Aorta (tissue), 5 donors: ENCODE measurements around the gene TCEA3. TPM values are rescaled to one million over a fixed set of nuclear protein-coding genes. Genes with fewer than 3 reads are reported as not detected.
A peak's percentile ranks its signal among the peaks of the same experiment; 100 is the strongest.

Experiments
- ATAC-seq: fragments of 200-7000 bp; cut with Tn5 transposase; one replicate; pipeline ENCODE4 v1.9.1; 2022; ENCODE audit warnings: moderate library complexity; ENCODE audit not compliant: low FRiP score
- DNase-seq, 2 donors: peaks; one replicate each; pipeline ENCODE4 v3.0.0-alpha.2; 2020
- H3K27ac ChIP-seq, 2 donors: one replicate each; pipeline ENCODE4 v1.5.1; 2013; ENCODE audit warnings: low read length in 2 of 2, mild to moderate bottlenecking in 2 of 2, moderate library complexity in 2 of 2, control low read depth in 1 of 2, inconsistent platforms in 1 of 2, low read depth in 1 of 2
- H3K27me3 ChIP-seq, 2 donors: one replicate each; pipeline ENCODE4 v1.6.1; 2013; ENCODE audit warnings: control low read depth in 1 of 2, low read length in 1 of 2, mild to moderate bottlenecking in 1 of 2, moderate library complexity in 1 of 2; ENCODE audit not compliant: insufficient read depth in 2 of 2, control insufficient read depth in 1 of 2
- H3K36me3 ChIP-seq, 2 donors: one replicate each; pipeline ENCODE4 v1.6.1; 2013; ENCODE audit warnings: control low read depth in 1 of 2, low read length in 1 of 2, mild to moderate bottlenecking in 1 of 2; ENCODE audit not compliant: insufficient read depth in 2 of 2, control insufficient read depth in 1 of 2
- H3K4me1 ChIP-seq, 2 donors: one replicate each; pipeline ENCODE4 v1.6.1; 2013; ENCODE audit warnings: low read length in 2 of 2, control low read depth in 1 of 2, mild to moderate bottlenecking in 1 of 2, moderate library complexity in 1 of 2; ENCODE audit not compliant: insufficient read depth in 2 of 2, control insufficient read depth in 1 of 2
- H3K4me3 ChIP-seq, 2 donors: one replicate each; pipeline ENCODE4 v1.5.1; 2013; ENCODE audit warnings: low read length in 2 of 2, control low read depth in 1 of 2, mild to moderate bottlenecking in 1 of 2
- H3K9me3 ChIP-seq: one replicate; pipeline ENCODE4 v1.6.1; 2013; ENCODE audit warnings: mild to moderate bottlenecking, low read length; ENCODE audit not compliant: control insufficient read depth
- WGBS, 2 donors: extraction: QIAGEN DNeasy Blood & Tissue Kit; methylation state at CpG; one replicate each; pipeline ENCODE4 v1.1.7; 2013; 5-methylcytosine and 5-hydroxymethylcytosine counted together
- intact Hi-C, 2 donors: fragments of 100-400 bp; cut with DNase I; formaldehyde crosslinking; loops; one replicate each; pipeline versions ENCODE4 v1.14.2 to v1.15.0; 2022
- polyA plus RNA-seq, 2 donors: library from polyadenylated mRNA; stranded (reverse); fragments of 200-250 nt; gene quantifications; one replicate each; pipeline ENCODE4 v1.2.3, GENCODE V29; 2013
- total RNA-seq, 2 donors: library from RNA; stranded (reverse); fragmentation: NEBNext Ultra II Directional; extraction: Animal tissue kit (Norgen Biotek cat#: 25700); gene quantifications; one replicate each; pipeline ENCODE4 v1.2.1, GENCODE V29; 2021
- donor health status: healthy with polysubstance abuse.
- donor health status: Bipolar disorder and iron deficiency.
- donor health status: DM: no; HTN: no; CAD: no.
- donor health status: DM: no; HTN: no; CAD: no.
- donor health status: DM: yes; HTN: yes; CAD: no.

The TCEA3 gene
- total and polyA plus RNA-seq, 4 donors: 25.7 to 51.3 (median 34.2) TPM

DNA sequence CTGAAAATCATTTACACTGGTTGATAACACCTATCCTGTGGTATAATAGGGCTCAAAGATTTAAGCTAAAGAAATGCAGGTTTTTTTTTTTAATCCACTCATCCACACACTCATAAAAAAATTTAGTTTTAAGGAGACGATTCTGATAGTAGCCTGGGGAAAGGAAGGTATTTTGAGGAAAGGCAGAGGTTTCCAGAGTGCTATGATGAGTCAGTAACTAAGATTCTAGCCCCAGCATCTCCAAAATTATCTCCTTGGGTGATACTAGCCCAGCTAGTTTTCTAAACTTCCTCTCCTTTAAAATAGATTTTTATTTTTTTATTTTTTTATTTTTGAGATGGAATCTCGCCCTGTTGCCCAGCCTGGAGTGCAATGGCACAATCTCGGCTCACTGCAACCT, 38.7 kb upstream of the TCEA3 start:
- no peaks in the 10 kb centered on the region for H3K27me3 ChIP-seq
- ATAC-seq: no peak

DNA sequence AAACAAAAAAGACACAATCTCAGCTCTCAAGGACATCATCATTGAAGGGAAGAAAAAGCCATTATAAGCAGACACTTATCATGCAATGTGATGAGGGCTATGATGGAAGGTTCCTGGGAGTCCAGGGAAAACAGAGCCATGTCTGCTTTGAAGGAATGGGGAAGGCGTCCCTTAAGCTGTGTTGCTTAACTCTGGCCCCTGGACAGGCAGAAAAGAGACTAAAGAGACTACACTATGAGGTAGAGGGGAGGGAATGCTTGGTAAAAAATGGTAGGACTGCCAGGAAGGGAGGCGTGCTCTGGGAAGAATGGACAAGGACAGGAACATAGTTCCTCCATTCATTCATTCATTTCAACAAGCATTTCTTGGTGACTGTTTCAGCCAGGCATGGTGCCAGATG, 38.2 kb upstream of the TCEA3 start:
- Histone ChIP-seq H3K27ac (no peak overlapping the region), H3K4me3 (no peak overlapping the region), H3K27me3 (no peaks in the 10 kb centered on the region), H3K9me3 (no peaks in the 10 kb centered on the region), H3K36me3 (no peaks in the 10 kb centered on the region), H3K4me1 (no peaks in the 10 kb centered on the region)
- intact Hi-C loops: no loop called here
- DNase-seq: no peak
- WGBS, 2 donors: 96 to 97% methylated on average over 2 of the region's 2 CpGs
- ATAC-seq: no peak

More for the DNA sequence above, 38.7 kb upstream of the TCEA3 start:
- Histone ChIP-seq H3K4me1 (no peaks in the 10 kb centered on the region), H3K4me3 (no peak overlapping the region), H3K9me3 (no peaks in the 10 kb centered on the region), H3K36me3 (no peaks in the 10 kb centered on the region), H3K27ac (no peak overlapping the region)
- intact Hi-C loops: no loop called here
- no peak for DNase-seq
- WGBS, 2 donors: 85 to 88% methylated on average over 3 of the region's 3 CpGs

DNA sequence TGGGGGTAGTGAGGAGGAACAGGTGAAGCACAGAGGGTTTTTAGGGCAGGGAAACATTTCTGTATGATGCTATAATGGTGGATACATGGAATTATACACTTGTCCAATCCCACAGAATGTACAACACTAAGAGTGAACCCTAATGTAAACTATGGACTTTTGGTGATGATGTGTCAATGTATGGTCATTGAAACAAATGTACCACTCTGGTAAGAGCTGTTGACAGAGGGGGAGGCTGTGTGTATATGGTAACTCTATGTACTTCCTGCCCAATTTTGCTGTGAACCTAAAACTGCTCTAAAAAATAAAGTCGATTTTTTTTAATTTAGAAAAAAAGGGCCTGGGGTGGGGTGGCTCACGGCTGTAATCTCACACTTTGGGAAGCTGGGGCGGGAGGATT, 36.5 kb upstream of the TCEA3 start:
- Histone ChIP-seq H3K4me1 (no peaks in the 10 kb centered on the region), H3K4me3 (no peak overlapping the region), H3K36me3 (no peaks in the 10 kb centered on the region), H3K27me3 (no peaks in the 10 kb centered on the region), H3K27ac (no peak overlapping the region), H3K9me3 (no peaks in the 10 kb centered on the region)
- intact Hi-C loops: no loop called here
- no peak for DNase-seq
- no peak for ATAC-seq
- WGBS, 2 donors: 87 to 88% methylated on average over 3 of the region's 3 CpGs

DNA sequence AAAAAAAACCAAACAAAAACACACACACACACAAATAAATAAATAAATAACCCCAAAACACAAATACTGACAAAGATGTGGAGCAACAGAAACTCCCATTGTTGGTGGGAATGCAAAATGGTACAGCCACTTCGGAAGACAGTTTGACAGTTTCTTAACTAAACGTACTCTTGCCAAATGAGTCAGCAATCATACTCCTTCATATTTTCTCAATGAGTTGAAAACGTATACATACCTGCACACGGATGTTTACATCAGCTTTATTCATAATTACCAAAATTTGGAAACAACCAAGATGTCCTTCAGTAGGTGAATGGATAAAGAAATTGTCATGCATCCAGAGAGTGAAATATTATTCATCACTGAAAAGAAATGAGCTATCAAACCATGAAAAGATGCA, 36.0 kb upstream of the TCEA3 start:
- Histone ChIP-seq H3K9me3 (no peaks in the 10 kb centered on the region), H3K4me1 (no peaks in the 10 kb centered on the region), H3K27ac (no peak overlapping the region), H3K27me3 (no peaks in the 10 kb centered on the region), H3K36me3 (no peaks in the 10 kb centered on the region), H3K4me3 (no peak overlapping the region)
- intact Hi-C loops: no loop called here
- 81 to 90% methylated on average over 4 of the region's 4 CpGs for WGBS, 2 donors
- DNase-seq (no peak), ATAC-seq (no peak)

DNA sequence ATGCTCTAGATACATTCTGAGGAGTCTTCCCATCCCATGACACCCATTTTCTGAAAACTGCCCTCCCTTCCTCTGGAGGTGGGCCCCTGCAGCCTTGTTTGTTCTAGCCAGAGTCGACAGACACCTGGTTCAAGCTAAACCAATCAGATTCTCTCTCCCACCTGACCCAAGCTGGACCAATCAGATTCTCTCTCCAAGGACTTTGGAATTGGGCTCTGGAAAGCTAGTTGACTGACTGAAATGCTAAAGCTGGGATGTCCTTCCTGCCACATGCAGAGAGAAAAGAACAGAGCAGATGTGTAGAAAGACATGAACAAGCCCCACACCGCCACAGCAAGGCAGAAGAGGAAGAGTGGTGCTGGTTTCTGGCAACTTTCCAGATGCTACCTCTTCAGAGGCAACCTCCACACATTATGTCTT, 34.8 kb upstream of the TCEA3 start:
- Histone ChIP-seq H3K27ac (no peak overlapping the region), H3K4me1 (no peaks in the 10 kb centered on the region), H3K27me3 (no peaks in the 10 kb centered on the region), H3K9me3 (no peaks in the 10 kb centered on the region), H3K36me3 (no peaks in the 10 kb centered on the region), H3K4me3 (no peak overlapping the region)
- 73 to 76% methylated on average over 2 of the region's 2 CpGs for WGBS, 2 donors
- intact Hi-C loops: no loop called here
- DNase-seq (no peak), ATAC-seq (no peak)

DNA sequence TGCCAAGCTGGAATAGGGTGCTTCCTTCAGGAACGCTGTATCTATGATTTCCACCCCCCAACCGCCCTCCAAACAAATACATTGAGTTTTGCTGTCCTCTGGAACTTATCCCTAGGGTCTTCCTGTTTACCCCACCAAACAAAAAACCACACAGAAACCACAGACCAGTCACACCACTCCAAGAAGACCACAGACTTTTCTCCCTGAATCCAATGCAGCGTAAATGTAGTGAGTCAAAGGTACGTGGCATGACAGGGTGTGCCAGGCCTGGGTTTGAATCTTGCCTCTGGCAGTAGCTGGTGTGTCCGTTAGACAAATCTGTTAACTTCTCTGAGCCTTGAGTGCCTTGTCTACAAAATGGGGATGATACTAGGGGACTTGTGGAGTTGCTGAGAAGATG, 31.7 kb upstream of the TCEA3 start:
- intact Hi-C loops: no loop called here
- no peak for ATAC-seq
- Histone ChIP-seq H3K27ac (no peak overlapping the region), H3K27me3 (no peaks in the 10 kb centered on the region), H3K4me3 (no peak overlapping the region), H3K36me3 (no peaks in the 10 kb centered on the region), H3K9me3 (no peaks in the 10 kb centered on the region), H3K4me1 (no peaks in the 10 kb centered on the region)
- 90 to 91% methylated on average over 5 of the region's 5 CpGs for WGBS, 2 donors
- DNase-seq: no peak

DNA sequence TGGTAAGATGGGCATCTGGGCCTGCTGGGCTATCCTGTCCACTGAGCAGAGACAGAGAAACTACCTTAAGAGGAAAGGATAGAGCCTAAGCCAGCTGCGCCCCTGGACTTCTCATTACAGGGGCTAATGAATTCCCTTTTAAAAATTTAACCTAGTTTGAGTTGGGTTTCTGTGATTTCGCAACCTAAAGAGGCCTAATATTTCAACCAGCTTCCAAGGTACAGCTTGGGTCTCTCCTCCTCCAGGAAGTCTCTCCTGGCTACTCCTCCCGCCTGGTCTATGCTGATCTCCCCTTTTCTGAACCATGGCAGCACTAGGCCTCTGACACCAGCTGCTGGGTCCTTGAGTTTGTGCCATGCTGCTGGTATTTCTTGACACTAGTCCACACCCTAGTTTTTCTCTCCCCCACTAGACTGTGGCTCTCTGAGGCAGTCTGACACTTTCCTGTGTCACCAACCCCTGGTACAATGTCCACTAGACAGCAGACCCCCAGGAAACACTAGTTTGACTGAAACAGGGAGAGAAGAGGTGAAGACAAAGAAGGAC, 29.0 kb upstream of the TCEA3 start:
- Histone ChIP-seq H3K36me3 (no peaks in the 10 kb centered on the region), H3K4me3 (no peak overlapping the region), H3K4me1 (no peaks in the 10 kb centered on the region), H3K9me3 (no peaks in the 10 kb centered on the region), H3K27ac (no peak overlapping the region), H3K27me3 (no peaks in the 10 kb centered on the region)
- ATAC-seq (no peak), DNase-seq (no peak)
- 95 to 97% methylated on average over 3 of the region's 3 CpGs for WGBS, 2 donors
- intact Hi-C loops: no loop called here

DNA sequence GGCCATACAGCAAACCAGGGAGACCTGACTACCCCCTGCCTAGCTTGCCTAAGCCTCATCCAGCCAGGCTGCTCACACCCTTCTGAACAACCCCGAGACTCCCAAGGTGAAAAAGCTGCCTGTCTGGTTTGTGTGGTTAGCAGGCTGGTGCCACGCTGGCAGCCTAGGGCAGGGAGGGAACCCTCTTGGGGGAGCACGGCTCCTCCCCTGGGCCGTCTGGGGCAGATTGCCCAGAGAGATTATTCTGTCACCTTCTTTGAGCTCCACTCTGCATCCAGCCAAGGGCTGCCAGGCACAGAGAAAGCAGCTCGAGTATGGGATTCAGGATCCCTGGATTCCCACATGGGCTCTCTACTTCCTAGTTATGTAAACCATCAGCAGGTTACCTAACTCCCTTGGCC, 27.5 kb upstream of the TCEA3 start:
- Histone ChIP-seq H3K27me3 (no peaks in the 10 kb centered on the region), H3K27ac (no peak overlapping the region), H3K4me3 (no peak overlapping the region), H3K9me3 (no peaks in the 10 kb centered on the region), H3K36me3 (no peaks in the 10 kb centered on the region), H3K4me1 (no peaks in the 10 kb centered on the region)
- WGBS, 2 donors: 6 to 8% methylated on average over 5 of the region's 5 CpGs
- DNase-seq (no peak), ATAC-seq (peak; percentile 36)
- intact Hi-C loops: no loop called here

DNA sequence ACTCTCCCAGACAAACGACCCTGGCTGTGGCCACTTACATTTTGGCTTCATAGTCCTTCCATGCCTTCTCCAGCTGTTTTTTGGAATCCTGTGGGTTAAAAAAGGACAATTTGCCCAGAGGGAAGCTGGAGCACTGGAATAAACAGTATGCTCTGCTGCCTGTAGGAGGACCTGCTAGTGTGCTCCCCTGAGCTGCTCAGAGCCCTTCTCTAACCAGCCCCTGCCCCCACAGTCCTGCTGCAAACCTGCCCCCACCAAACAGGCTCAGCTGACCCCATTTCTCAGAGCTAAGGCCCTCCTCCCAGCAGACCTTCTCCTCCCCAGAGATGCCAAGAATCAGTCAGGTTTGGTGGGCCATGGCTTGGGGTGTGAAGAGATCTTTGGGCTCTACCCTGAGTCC, 26.9 kb upstream of the TCEA3 start:
- H3K36me3 ChIP-seq: no peaks in the 10 kb centered on the region
- no peak overlapping the region for H3K27ac ChIP-seq
- H3K4me3 ChIP-seq: no peak overlapping the region
- no peaks in the 10 kb centered on the region for H3K27me3 ChIP-seq
- no peaks in the 10 kb centered on the region for H3K4me1 ChIP-seq
- no peak for DNase-seq
- H3K9me3 ChIP-seq: no peaks in the 10 kb centered on the region
- intact Hi-C loops: no loop called here
- 50% methylated on average over 1 of the region's 1 CpG for WGBS, 2 donors
- no peak for ATAC-seq
